Tibial nerve (tissue), 4 donors: ENCODE measurements around the gene RAB1A.

Source experiments
- CTCF ChIP-seq, 5 experiments: fragments of 200-600 bp in 3 of 5; fragments of 450-650 bp in 2 of 5; sonication (generic) in 3 of 5; IDR thresholded peaks; one replicate each; pipeline ENCODE4 v1.5.1; 2016 to 2019; ENCODE audit warnings: antibody characterized with exemption in 5 of 5, mild to moderate bottlenecking in 3 of 5, moderate library complexity in 2 of 5
- EP300 ChIP-seq, 2 donors: sonication (generic); formaldehyde crosslinking; IDR thresholded peaks; one replicate each; pipeline ENCODE4 v1.6.1; 2017; ENCODE audit warnings: antibody characterized with exemption in 2 of 2, mild to moderate bottlenecking in 1 of 2
- POLR2A ChIP-seq, 2 donors: fragments of 450-650 bp; IDR thresholded peaks; one replicate each; pipeline ENCODE4 v1.6.1; 2017; ENCODE audit warnings: antibody characterized with exemption in 2 of 2, mild to moderate bottlenecking in 2 of 2, moderate library complexity in 2 of 2

- TF ChIP-seq CTCF (IDR thresholded peaks at IDR 0.05) = no peak
- no peak for TF ChIP-seq POLR2A (IDR thresholded peaks at IDR 0.05)
- TF ChIP-seq EP300 (IDR thresholded peaks at IDR 0.05) = no peak
Observed at GRCh38 chr2:65107530-65107929, 22.4 kb downstream of the RAB1A start.
